Esophagus squamous epithelium (tissue), 4 donors: Measurements from ENCODE around the gene PEAK1.

ENCODE experiments used
- CTCF ChIP-seq, 6 experiments: fragments of 450-650 bp in 4 of 6; fragments of 200-600 bp in 2 of 6; sonication (generic) in 2 of 6; IDR thresholded peaks; one replicate each; pipeline ENCODE4 v1.5.1; 2016 to 2019; ENCODE audit warnings: antibody characterized with exemption in 6 of 6, mild to moderate bottlenecking in 4 of 6, moderate library complexity in 4 of 6
- POLR2A ChIP-seq, 4 donors: fragments of 450-650 bp; IDR thresholded peaks; one replicate each; pipeline ENCODE4 v1.6.1; 2017; ENCODE audit warnings: antibody characterized with exemption in 4 of 4, mild to moderate bottlenecking in 4 of 4, moderate library complexity in 3 of 4

GRCh38 chr15:77446840-77447390 is 27.0 kb upstream of the PEAK1 start:
- no peak for TF ChIP-seq POLR2A (IDR thresholded peaks at IDR 0.05)
- no peak for TF ChIP-seq CTCF (IDR thresholded peaks at IDR 0.05)
